Activated naive CD4-positive, alpha-beta T cell treated with anti-CD3 and anti-CD28 coated beads, Interleukin-2, amount 50 U/mL, for 24 hours (primary cell): Measurements from ENCODE around the gene RHBDF1.
A peak's percentile ranks its signal among the peaks of the same experiment; 100 is the strongest.

ENCODE experiments used
- H3K27ac Mint-ChIP-seq: one replicate; pipeline ENCODE4 v1.8.0; 2021; ENCODE audit warnings: mild to moderate bottlenecking, mixed read lengths
- H3K27me3 Mint-ChIP-seq: one replicate; pipeline ENCODE4 v1.8.0; 2021; ENCODE audit warnings: mixed read lengths
- H3K36me3 Mint-ChIP-seq: one replicate; pipeline ENCODE4 v1.8.0; 2021; ENCODE audit warnings: mixed read lengths
- H3K4me1 Mint-ChIP-seq: one replicate; pipeline ENCODE4 v1.8.0; 2021; ENCODE audit warnings: mixed read lengths
- H3K4me3 Mint-ChIP-seq: one replicate; pipeline ENCODE4 v1.8.0; 2021; ENCODE audit warnings: mild to moderate bottlenecking, mixed read lengths
- H3K9me3 Mint-ChIP-seq: one replicate; pipeline ENCODE4 v1.8.0; 2021; ENCODE audit warnings: mixed read lengths

The RHBDF1 gene

GRCh38 chr16:67884-68789 is 4.3 kb downstream of the RHBDF1 start:
- Mint-ChIP-seq H3K4me1 (peaks cover 8% of the 10 kb centered on the region), H3K4me3 (no peak overlapping the region), H3K9me3 (no peaks in the 10 kb centered on the region), H3K27me3 (peaks cover 5% of the 10 kb centered on the region), H3K27ac (no peak overlapping the region), H3K36me3 (peaks cover 2% of the 10 kb centered on the region)

- no peak overlapping the region for H3K4me3 Mint-ChIP-seq
- H3K9me3 Mint-ChIP-seq: no peaks in the 10 kb centered on the region
- no peak overlapping the region for H3K27ac Mint-ChIP-seq
- peaks cover 3% of the 10 kb centered on the region for H3K4me1 Mint-ChIP-seq
- peaks cover 1% of the 10 kb centered on the region for H3K27me3 Mint-ChIP-seq
- no peaks in the 10 kb centered on the region for H3K36me3 Mint-ChIP-seq
Measured at GRCh38 chr16:67183-67791, 5.1 kb downstream of the RHBDF1 start.

GRCh38 chr16:66309-67182 is 5.9 kb downstream of the RHBDF1 start:
- Mint-ChIP-seq H3K4me3 (no peak overlapping the region), H3K36me3 (no peaks in the 10 kb centered on the region), H3K4me1 (peaks cover 3% of the 10 kb centered on the region), H3K27me3 (peaks cover 1% of the 10 kb centered on the region), H3K27ac (no peak overlapping the region), H3K9me3 (no peaks in the 10 kb centered on the region)

- no peak overlapping the region for H3K4me3 Mint-ChIP-seq
- peak overlapping the region; percentile 46 for H3K27ac Mint-ChIP-seq
- H3K9me3 Mint-ChIP-seq: no peaks in the 10 kb centered on the region
- H3K27me3 Mint-ChIP-seq: no peaks in the 10 kb centered on the region
- H3K4me1 Mint-ChIP-seq: peaks cover 3% of the 10 kb centered on the region
- H3K36me3 Mint-ChIP-seq: no peaks in the 10 kb centered on the region
Measured at GRCh38 chr16:65745-66144, 6.7 kb downstream of the RHBDF1 start.

GRCh38 chr16:64914-65255 is 7.5 kb downstream of the RHBDF1 start:
- no peaks in the 10 kb centered on the region for H3K9me3 Mint-ChIP-seq
- no peaks in the 10 kb centered on the region for H3K27me3 Mint-ChIP-seq
- H3K4me1 Mint-ChIP-seq: peaks cover 3% of the 10 kb centered on the region
- H3K4me3 Mint-ChIP-seq: no peak overlapping the region
- H3K36me3 Mint-ChIP-seq: no peaks in the 10 kb centered on the region
- H3K27ac Mint-ChIP-seq: no peak overlapping the region

GRCh38 chr16:63998-64913 is 8.2 kb downstream of the RHBDF1 start:
- Mint-ChIP-seq H3K4me3 (no peak overlapping the region), H3K4me1 (peaks cover 3% of the 10 kb centered on the region), H3K27me3 (no peaks in the 10 kb centered on the region), H3K27ac (no peak overlapping the region), H3K36me3 (no peaks in the 10 kb centered on the region), H3K9me3 (no peaks in the 10 kb centered on the region)

GRCh38 chr16:63466-63865 is 9.0 kb downstream of the RHBDF1 start:
- H3K9me3 Mint-ChIP-seq: no peaks in the 10 kb centered on the region
- H3K36me3 Mint-ChIP-seq: no peaks in the 10 kb centered on the region
- H3K27ac Mint-ChIP-seq: no peak overlapping the region
- no peaks in the 10 kb centered on the region for H3K27me3 Mint-ChIP-seq
- peaks cover 3% of the 10 kb centered on the region for H3K4me1 Mint-ChIP-seq
- no peak overlapping the region for H3K4me3 Mint-ChIP-seq

GRCh38 chr16:62968-63391 is 9.5 kb downstream of the RHBDF1 start:
- no peaks in the 10 kb centered on the region for H3K27me3 Mint-ChIP-seq
- H3K4me1 Mint-ChIP-seq: peaks cover 3% of the 10 kb centered on the region
- no peak overlapping the region for H3K27ac Mint-ChIP-seq
- no peaks in the 10 kb centered on the region for H3K9me3 Mint-ChIP-seq
- H3K36me3 Mint-ChIP-seq: no peaks in the 10 kb centered on the region
- H3K4me3 Mint-ChIP-seq: no peak overlapping the region

GRCh38 chr16:62283-62967 is 10.0 kb downstream of the RHBDF1 start:
- no peaks in the 10 kb centered on the region for H3K9me3 Mint-ChIP-seq
- peaks cover 3% of the 10 kb centered on the region for H3K4me1 Mint-ChIP-seq
- H3K27me3 Mint-ChIP-seq: no peaks in the 10 kb centered on the region
- H3K4me3 Mint-ChIP-seq: no peak overlapping the region
- no peaks in the 10 kb centered on the region for H3K36me3 Mint-ChIP-seq
- H3K27ac Mint-ChIP-seq: no peak overlapping the region

GRCh38 chr16:61879-62281 is 10.6 kb downstream of the RHBDF1 start:
- H3K9me3 Mint-ChIP-seq: no peaks in the 10 kb centered on the region
- H3K27ac Mint-ChIP-seq: no peak overlapping the region
- peaks cover 3% of the 10 kb centered on the region for H3K4me1 Mint-ChIP-seq
- no peaks in the 10 kb centered on the region for H3K27me3 Mint-ChIP-seq
- H3K4me3 Mint-ChIP-seq: no peak overlapping the region
- no peaks in the 10 kb centered on the region for H3K36me3 Mint-ChIP-seq

- H3K27ac Mint-ChIP-seq: no peak overlapping the region
- no peaks in the 10 kb centered on the region for H3K9me3 Mint-ChIP-seq
- H3K27me3 Mint-ChIP-seq: no peaks in the 10 kb centered on the region
- no peak overlapping the region for H3K4me3 Mint-ChIP-seq
- peaks cover 3% of the 10 kb centered on the region for H3K4me1 Mint-ChIP-seq
- H3K36me3 Mint-ChIP-seq: no peaks in the 10 kb centered on the region
Measured at GRCh38 chr16:60929-61878, 11.2 kb downstream of the RHBDF1 start.

GRCh38 chr16:60166-60565 is 12.3 kb downstream of the RHBDF1 start:
- H3K9me3 Mint-ChIP-seq: no peaks in the 10 kb centered on the region
- H3K27ac Mint-ChIP-seq: no peak overlapping the region
- H3K27me3 Mint-ChIP-seq: no peaks in the 10 kb centered on the region
- H3K4me1 Mint-ChIP-seq: peaks cover 2% of the 10 kb centered on the region
- H3K4me3 Mint-ChIP-seq: no peak overlapping the region
- peaks cover 2% of the 10 kb centered on the region for H3K36me3 Mint-ChIP-seq

GRCh38 chr16:59440-60059 is 12.9 kb downstream of the RHBDF1 start:
- Mint-ChIP-seq H3K9me3 (no peaks in the 10 kb centered on the region), H3K4me3 (no peak overlapping the region), H3K27me3 (no peaks in the 10 kb centered on the region), H3K27ac (no peak overlapping the region), H3K36me3 (peaks cover 2% of the 10 kb centered on the region), H3K4me1 (no peaks in the 10 kb centered on the region)
